Activated CD8-positive, alpha-beta T cell treated with anti-CD3 and anti-CD28 coated beads for 36 hours (primary cell): ENCODE data around the gene SAMD5. TPM values are rescaled to one million over a fixed set of nuclear protein-coding genes. Genes with fewer than 3 reads are reported as not detected.

Experiments
- ATAC-seq: fragments of 200-7000 bp; cut with Tn5 transposase; one replicate; pipeline ENCODE4 v1.10.0; 2021; ENCODE audit warnings: mild to moderate bottlenecking, moderate library complexity
- CTCF ChIA-PET: fragments of 350-600 bp; sonication (Branson Sonifier 250); formaldehyde crosslinking; loops from one replicate; lab custom pipeline; 2021; ENCODE audit warnings: antibody characterized with exemption; lab: Charles Lee
- POLR2A ChIA-PET: fragments of 350-600 bp; sonication (Branson Sonifier 250); formaldehyde crosslinking; loops from one replicate; lab custom pipeline; 2021; ENCODE audit warnings: antibody characterized with exemption; lab: Charles Lee
- DNase-seq: peaks from one replicate; pipeline ENCODE4 v3.0.0-alpha.2; 2020
- H3K27ac Mint-ChIP-seq: one replicate; pipeline ENCODE4 v1.8.0; 2021; ENCODE audit warnings: mild to moderate bottlenecking, mixed read lengths
- H3K27me3 Mint-ChIP-seq: one replicate; pipeline ENCODE4 v1.8.0; 2021; ENCODE audit warnings: mixed read lengths
- H3K36me3 Mint-ChIP-seq: one replicate; pipeline ENCODE4 v1.8.0; 2021; ENCODE audit warnings: low read depth, mixed read lengths
- H3K4me1 Mint-ChIP-seq: one replicate; pipeline ENCODE4 v1.8.0; 2021; ENCODE audit warnings: low read depth, mixed read lengths
- H3K4me3 Mint-ChIP-seq: one replicate; pipeline ENCODE4 v1.8.0; 2021; ENCODE audit warnings: mild to moderate bottlenecking, moderate library complexity, mixed read lengths
- H3K9me3 Mint-ChIP-seq: one replicate; pipeline ENCODE4 v1.8.0; 2021; ENCODE audit warnings: mixed read lengths
- CTCF ChIP-seq: fragments of 200-600 bp; IDR thresholded peaks from one replicate; pipeline ENCODE4 v1.8.0; 2022; ENCODE audit warnings: antibody characterized with exemption, mild to moderate bottlenecking
- intact Hi-C: fragments of 100-400 bp; cut with micrococcal nuclease; formaldehyde crosslinking; loops from one replicate; pipeline ENCODE4 v1.10.0; 2022
- total RNA-seq, 2 experiments: library from RNA; stranded (reverse); gene quantifications; one replicate each; pipeline ENCODE4 v1.2.3, GENCODE V29; 2021

Gene SAMD5
- total RNA-seq, 2 experiments from 2014 or later = not detected

- Mint-ChIP-seq H3K4me1 (peaks cover 4% of the 10 kb centered on the region), H3K27ac (no peak overlapping the region), H3K9me3 (no peaks in the 10 kb centered on the region), H3K4me3 (no peak overlapping the region), H3K27me3 (peaks cover 30% of the 10 kb centered on the region), H3K36me3 (no peaks in the 10 kb centered on the region)
- ATAC-seq (no peak), DNase-seq (no peak)
- CTCF ChIA-PET = no interaction called here
- intact Hi-C loops = no loop called here
- TF ChIP-seq CTCF = no peak
- POLR2A ChIA-PET = no interaction called here
Measured at GRCh38 chr6:147525519-147526209, 17.2 kb downstream of the SAMD5 start.

GRCh38 chr6:147527197-147527596 is 18.7 kb downstream of the SAMD5 start:
- Mint-ChIP-seq H3K27ac (no peak overlapping the region), H3K27me3 (peaks cover 25% of the 10 kb centered on the region), H3K36me3 (no peaks in the 10 kb centered on the region), H3K9me3 (no peaks in the 10 kb centered on the region), H3K4me1 (peaks cover 6% of the 10 kb centered on the region), H3K4me3 (no peak overlapping the region)
- POLR2A ChIA-PET = no interaction called here
- no peak for TF ChIP-seq CTCF
- intact Hi-C loops = no loop called here
- DNase-seq (no peak), ATAC-seq (no peak)
- CTCF ChIA-PET = no interaction called here

GRCh38 chr6:147528511-147529145 is 20.1 kb downstream of the SAMD5 start:
- DNase-seq (no peak), ATAC-seq (no peak)
- ChIA-PET CTCF (no interaction called here), POLR2A (no interaction called here)
- H3K9me3 Mint-ChIP-seq = no peaks in the 10 kb centered on the region
- H3K27ac Mint-ChIP-seq = no peak overlapping the region
- H3K36me3 Mint-ChIP-seq = no peaks in the 10 kb centered on the region
- no peak overlapping the region for H3K4me3 Mint-ChIP-seq
- H3K4me1 Mint-ChIP-seq = peaks cover 6% of the 10 kb centered on the region
- H3K27me3 Mint-ChIP-seq = peaks cover 21% of the 10 kb centered on the region
- TF ChIP-seq CTCF = no peak
- intact Hi-C loops = no loop called here

GRCh38 chr6:147530132-147531060 is 21.9 kb downstream of the SAMD5 start:
- H3K9me3 Mint-ChIP-seq = no peaks in the 10 kb centered on the region
- TF ChIP-seq CTCF = no peak
- peaks cover 6% of the 10 kb centered on the region for H3K4me1 Mint-ChIP-seq
- no peak overlapping the region for H3K4me3 Mint-ChIP-seq
- peaks cover 12% of the 10 kb centered on the region for H3K27me3 Mint-ChIP-seq
- intact Hi-C loops = no loop called here
- CTCF ChIA-PET = no interaction called here
- no peak overlapping the region for H3K27ac Mint-ChIP-seq
- POLR2A ChIA-PET = no interaction called here
- ATAC-seq (peak; percentile 17), DNase-seq (peak; percentile 10)
- no peaks in the 10 kb centered on the region for H3K36me3 Mint-ChIP-seq
